HG03097 (cell line): ENCODE results near the gene ACER2.
A peak's percentile ranks its signal among the peaks of the same experiment; 100 is the strongest.
"Not testable (repeated sequence)": the region's sequence is repeated elsewhere in the genome, so short reads cannot be mapped to it uniquely, and the experiment has no call there.

Source experiments
- ATAC-seq: cut with Tn5 transposase; IDR thresholded peaks from one replicate; pipeline ENCODE4 v1.9.1; 2021; ENCODE audit not compliant: unreplicated experiment, low FRiP score

The ACER2 gene

GRCh38 chr9:19408693-19409400 lies at the start of gene ACER2:
Gene ACER2 (plus strand): TSS chr9:19409009. CDS start chr9:19409085, 76 bp downstream.
- ATAC-seq = peak; percentile 89

DNA sequence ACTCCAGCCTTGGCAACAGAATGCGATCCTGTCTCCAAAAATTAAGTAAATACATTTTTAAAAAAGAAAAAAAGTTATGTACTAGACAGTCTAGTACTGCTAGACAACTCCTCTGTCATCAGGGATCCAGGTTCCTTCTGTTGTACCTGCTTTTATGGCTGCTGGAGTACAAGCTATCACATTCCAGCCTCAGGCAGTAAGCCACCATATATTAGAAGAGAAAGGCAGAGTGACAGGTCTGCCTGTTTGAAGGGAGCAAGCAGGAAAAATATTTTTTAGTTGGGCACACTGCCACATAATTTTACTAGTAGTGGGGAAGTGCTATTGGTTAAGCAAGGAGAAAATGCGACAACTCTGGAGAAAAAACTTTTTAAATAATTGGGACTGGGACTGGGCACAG lies 39.7 kb upstream of the ACER2 start:
- no peak for ATAC-seq

DNA sequence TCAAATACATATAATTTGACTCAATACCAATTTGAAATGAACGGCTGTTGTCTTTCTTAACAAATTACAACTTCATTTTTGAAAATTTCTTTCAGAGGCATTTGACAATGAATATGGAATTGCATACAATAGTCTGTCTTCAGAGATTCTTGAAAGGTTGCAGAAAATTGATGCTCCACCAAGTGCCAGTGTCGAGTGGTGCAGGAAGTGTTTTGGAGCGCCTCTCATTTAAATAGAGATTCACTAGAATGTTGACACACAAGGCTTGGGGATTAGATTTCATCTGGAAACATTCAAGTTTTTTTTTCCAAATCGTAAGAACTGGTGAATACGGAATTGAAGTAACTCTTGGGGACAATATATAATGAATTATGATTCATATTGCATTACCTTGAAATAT lies 36.9 kb upstream of the ACER2 start:
- ATAC-seq = no peak

DNA sequence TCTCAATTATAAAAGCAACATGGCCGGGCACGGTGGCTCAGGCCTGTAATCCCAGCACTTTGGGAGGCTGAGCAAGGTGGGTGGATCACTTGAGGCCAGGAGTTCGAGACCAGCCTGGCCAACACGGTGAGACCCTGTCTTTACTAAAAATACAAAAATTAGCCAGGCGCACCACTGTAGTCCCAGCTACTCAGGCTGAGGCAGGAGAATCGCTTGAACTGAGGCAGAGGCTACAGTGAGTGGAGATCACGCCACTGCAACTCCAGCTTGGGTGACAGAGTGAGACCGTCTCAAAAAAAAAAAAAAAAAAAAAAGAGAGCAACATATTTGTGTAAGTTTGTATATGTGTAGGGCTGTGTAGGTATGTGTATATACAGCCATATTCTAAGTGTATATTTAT lies 36.2 kb upstream of the ACER2 start:
- no peak for ATAC-seq

DNA sequence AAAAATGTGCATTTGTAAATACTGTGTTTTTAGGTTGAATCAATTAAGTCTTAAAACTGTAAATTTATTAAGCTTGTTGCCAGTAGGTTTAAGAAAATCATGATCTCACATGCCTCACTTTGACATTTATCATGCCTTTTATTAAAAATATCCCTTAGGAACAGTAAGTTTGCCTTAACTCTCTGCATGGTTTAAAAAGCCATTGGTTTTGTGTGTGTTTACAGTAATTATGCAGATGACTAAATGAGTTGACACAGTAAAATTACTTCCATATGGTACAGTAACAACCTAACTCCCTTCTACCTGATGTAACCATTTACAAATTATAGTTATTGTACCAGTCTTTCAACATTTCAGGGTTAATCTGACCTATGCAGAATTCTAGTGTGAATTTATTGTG lies 35.3 kb upstream of the ACER2 start:
- no peak for ATAC-seq

- no peak for ATAC-seq
Measured at GRCh38 chr9:19375538-19375937, 33.3 kb upstream of the ACER2 start.

- ATAC-seq = no peak
Measured at GRCh38 chr9:19376931-19377330, 31.9 kb upstream of the ACER2 start.

DNA sequence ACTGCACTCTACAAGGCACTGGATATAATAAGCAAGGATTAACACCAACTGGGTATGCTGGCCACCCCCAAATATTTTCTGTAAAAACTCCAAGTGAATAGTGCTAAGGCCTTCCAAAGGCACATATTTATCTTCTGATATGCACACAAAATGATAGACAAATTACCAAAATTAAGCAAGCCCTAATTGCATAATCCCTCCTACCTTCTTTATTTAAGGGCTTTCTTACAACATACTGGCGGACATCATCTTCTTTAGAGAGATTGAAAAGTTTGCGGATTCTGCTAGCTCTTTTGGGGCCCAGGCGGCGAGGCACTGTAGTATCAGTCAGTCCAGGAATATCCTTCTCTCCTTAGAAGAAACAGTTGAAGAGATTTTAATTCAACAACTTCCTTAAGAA lies 30.6 kb upstream of the ACER2 start:
- ATAC-seq = no peak

DNA sequence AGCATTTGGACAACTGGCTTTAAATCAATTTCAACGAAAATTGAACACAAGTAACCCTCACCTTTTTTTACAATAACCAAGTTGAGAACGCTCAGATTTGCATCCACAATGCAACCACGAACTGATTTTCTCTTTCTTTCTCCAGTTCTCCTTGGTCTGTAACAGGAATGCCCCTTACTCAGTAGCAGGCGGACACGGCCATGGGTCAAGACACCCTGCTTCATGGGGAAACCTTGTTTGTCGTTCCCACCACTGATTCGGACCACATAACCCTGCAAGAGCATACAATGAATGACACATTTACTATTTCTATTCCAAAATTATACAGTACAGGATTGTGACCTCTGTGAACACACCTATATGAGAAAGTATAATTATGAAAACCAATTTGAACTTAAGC lies 30.2 kb upstream of the ACER2 start:
- ATAC-seq = no peak

DNA sequence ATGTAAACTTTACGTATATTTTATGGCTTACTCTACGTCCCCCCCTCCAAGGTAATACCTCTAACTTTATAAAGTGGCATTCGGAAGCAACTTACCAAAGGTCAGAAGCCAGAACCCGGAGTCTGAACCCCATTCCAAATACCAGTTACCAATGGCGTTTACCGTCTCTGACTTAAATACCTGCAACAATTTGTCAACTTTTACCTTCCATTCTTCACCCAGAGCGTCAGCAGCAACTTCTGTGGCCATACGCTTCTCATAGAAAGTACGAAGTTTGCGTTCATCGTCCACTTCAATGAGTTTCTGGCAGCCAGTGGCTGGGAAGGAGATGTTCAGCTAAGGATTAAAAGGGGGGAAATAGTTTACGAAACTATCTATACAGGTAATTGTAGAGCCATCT lies 29.5 kb upstream of the ACER2 start:
- no peak for ATAC-seq

GRCh38 chr9:19379697-19380046 lies 29.1 kb upstream of the ACER2 start:
- peak; percentile 33 for ATAC-seq

- ATAC-seq = no peak
Measured at GRCh38 chr9:19380826-19381075, 28.1 kb upstream of the ACER2 start.

- ATAC-seq = no peak
Measured at GRCh38 chr9:19381656-19382055, 27.2 kb upstream of the ACER2 start.

- ATAC-seq = not testable (repeated sequence)
Measured at GRCh38 chr9:19385212-19385611, 23.6 kb upstream of the ACER2 start.

- no peak for ATAC-seq
Measured at GRCh38 chr9:19385786-19386501, 22.9 kb upstream of the ACER2 start.

- ATAC-seq = no peak
Measured at GRCh38 chr9:19386502-19387044, 22.2 kb upstream of the ACER2 start.

DNA sequence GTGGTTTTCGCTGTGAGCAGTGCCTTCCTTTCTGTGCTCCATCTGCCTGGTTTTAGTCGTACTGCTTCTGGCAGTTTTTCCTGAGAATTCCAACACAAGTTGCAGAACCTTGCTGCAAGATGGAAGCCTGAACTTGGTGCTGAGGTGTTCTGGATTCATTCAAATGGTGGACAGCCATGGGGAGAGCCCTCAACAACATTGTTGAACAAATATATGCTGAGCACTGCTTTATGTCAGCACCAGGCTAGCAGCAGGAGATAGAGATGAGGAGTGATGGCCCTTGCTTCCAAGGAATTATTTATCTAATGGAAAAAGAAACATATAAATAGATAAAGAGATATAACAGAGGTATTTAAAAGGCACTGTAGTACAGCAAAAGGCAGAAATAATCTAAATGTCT lies 21.5 kb upstream of the ACER2 start:
- ATAC-seq = no peak

- not testable (repeated sequence) for ATAC-seq
Measured at GRCh38 chr9:19389539-19389938, 19.3 kb upstream of the ACER2 start.

DNA sequence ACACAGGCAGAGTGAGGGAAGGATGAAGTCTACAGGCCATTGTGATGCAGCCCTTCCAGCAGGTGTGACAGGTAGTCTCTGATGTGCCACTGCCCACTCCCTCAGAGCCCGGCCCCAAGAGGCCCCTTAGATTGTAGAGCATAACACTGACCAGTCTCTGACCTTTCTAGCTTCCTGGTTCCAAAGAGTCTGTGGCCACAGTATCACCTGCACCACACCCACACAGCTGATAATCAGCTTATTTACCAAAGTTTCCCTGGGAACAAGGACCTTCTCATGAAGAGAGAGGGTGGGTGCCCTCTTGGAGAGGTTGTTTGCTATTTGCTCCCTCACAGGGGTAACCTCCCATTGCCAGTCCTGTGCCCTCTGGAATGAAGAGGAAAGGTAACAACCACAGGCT lies 11.0 kb upstream of the ACER2 start:
- no peak for ATAC-seq

GRCh38 chr9:19403231-19403630 lies 5.6 kb upstream of the ACER2 start:
- not testable (repeated sequence) for ATAC-seq

- ATAC-seq = no peak
Measured at GRCh38 chr9:19404283-19405075, 4.3 kb upstream of the ACER2 start.

DNA sequence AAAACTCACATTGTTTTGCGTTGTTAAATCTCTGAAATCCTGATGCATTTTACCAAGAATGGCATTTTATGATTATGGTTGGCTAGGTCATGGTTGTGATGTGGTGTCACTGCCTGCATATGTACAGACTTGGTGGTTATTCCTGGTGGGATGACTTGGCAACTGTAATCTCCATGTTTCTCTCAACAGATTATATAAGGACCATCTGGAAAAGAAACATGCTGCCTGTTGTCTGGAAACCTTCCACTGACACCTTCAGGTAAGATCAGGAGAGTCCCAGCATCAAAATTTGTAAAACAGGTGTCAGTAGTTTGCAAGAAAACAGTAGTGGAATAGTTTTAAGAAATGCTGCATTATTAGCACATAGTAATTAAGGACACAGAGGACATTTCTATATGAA lies 3.0 kb upstream of the ACER2 start:
- ATAC-seq = no peak
